Inflammatory macrophage treated with lipopolysaccharide for 4 hours (primary cell): ENCODE measurements around the gene KLF7.
"Not testable (repeated sequence)": the region's sequence is repeated elsewhere in the genome, so short reads cannot be mapped to it uniquely, and the experiment has no call there.

Source experiments
- DNase-seq: peaks from one replicate; pipeline ENCODE4 v3.0.0-alpha.2; 2020

KLF7 gene

DNA sequence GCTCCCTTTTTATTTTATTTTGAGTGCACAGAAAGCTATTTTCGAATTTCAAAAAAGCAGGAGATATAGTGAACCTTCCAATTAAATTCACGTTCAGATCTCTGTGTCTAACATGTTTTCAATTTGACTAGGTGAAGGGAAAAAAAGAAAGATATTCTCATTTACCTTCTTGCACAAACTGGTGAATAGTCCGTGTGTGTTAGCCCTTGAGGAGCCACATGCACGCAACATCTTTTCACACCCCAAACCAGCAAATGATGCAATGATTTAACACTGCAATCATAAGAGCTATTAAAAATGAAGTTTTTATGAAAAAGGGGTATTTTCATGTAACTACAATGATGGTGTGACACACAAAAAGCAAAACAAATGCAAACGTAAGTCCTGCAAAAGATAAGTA lies 116.6 kb downstream of the KLF7 start:
- no peak for DNase-seq

DNA sequence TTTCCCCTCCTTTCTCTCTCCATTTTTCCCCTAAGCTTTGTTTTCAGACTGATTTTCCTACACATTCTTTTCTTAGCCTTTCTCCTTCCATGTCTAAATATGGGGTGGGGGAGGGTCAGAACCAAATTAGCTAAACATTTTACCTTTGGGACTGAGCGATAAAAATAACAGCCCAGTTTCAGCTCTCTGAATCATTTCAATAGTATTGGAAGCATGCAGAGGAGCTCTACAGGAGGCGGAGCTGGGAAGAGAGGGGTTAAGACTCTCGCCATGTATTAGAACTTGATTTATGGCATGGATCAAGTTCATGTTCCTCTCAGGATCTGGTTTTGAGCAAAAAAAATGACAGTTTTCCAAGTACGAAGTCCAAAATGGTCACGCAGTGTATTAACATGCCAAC lies 117.3 kb downstream of the KLF7 start:
- DNase-seq: no peak

DNA sequence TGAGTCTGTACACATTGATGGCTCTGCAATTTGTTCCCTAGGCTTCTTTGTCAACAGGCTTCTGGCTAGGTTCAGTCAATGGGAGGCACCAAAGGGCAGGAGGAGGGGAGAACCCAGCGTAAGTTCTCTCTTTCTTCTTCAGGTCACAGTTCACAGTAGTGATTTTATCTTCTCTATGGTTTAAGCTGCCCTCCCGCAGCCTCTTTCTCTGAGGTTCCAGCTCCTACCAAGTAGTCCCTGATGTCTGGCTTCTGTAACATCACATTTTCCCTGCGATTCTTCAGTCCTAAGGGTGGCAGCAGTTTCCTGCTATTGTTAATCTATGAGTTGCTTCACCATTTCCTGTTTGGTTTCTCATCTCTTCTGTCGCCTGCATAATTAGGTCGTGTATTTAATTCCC lies 119.0 kb downstream of the KLF7 start:
- DNase-seq: peak; percentile 71

DNA sequence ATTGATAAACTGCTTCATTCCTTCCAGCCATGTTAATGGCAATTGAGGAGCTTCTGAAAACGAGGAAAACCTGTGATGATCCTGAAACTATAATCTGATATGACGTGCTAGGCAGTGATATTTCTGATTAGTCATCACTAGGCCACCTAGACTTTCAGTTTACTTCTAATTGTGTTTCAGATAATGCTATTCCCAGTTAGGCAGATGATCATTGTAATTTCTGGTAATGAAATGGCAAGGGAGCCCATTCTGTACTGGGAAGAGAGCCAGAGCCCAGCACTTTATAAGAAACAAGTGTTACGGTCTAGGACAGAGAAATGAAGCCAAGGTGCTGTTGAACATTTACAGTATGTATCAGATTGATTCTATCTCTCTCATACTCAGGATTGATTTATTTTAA lies 120.2 kb downstream of the KLF7 start:
- DNase-seq: no peak

DNA sequence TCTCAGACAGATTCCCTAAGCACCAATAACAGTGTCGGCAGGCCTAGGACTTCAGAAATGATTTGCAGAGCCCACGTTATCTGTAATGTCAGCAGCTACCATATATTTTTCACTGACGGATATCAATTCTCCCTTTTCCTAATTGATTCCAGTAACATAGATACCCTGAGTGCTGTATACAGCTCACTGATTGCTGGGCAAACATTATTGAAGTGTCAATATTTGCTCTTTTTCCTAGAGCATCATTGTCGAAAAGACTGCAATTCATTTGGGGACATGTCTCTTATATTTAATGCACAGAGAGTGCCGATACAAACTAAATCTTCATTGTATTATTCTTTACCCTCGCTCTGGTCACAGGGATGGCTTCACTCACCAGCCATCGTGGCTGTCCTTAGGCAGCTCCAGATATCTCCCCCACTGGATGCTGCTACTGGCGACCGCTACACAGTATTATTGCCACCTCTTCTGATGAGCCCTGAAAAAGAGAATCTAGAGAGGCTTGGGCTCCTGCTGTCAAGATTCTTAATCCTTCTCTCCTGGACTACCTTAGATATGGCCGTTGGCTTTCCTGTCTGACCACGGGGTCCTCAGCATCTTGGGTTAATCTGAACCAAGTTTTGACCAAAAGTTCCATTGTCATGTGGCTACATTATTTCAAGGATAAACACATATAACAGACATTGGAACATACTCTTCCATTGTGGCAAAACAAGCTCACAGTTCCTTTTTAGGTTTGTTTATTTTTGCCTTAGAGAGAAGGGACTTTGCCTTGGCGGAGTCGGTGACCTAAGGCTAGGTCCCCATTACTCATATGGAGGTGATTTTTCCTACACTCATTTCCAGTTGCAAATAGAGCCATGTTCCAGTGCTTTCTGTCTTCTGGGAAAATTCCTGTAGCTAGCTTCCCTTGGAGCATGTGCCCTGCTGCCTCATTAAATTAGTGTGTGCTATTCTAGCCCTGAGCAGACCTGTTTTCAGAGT lies 121.1 kb downstream of the KLF7 start:
- DNase-seq: no peak

DNA sequence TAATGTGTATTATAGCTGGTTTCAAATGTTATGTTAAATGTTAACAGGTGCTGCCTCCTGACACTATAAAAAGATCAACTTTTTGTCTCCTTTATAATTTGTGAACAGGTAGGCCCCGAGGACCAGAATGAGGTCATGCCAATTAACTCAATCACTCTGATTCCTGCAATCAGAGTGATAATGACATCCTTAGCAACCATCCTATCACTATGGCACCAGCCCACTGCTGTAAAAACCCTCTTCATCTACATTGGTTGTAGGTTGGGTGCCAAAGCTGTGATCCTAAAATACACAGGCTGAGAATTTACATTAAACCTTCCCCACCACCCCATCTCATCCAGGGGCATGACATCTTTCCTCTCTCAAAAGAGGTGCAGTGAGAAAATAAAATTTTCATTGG lies 122.9 kb downstream of the KLF7 start:
- DNase-seq: no peak

DNA sequence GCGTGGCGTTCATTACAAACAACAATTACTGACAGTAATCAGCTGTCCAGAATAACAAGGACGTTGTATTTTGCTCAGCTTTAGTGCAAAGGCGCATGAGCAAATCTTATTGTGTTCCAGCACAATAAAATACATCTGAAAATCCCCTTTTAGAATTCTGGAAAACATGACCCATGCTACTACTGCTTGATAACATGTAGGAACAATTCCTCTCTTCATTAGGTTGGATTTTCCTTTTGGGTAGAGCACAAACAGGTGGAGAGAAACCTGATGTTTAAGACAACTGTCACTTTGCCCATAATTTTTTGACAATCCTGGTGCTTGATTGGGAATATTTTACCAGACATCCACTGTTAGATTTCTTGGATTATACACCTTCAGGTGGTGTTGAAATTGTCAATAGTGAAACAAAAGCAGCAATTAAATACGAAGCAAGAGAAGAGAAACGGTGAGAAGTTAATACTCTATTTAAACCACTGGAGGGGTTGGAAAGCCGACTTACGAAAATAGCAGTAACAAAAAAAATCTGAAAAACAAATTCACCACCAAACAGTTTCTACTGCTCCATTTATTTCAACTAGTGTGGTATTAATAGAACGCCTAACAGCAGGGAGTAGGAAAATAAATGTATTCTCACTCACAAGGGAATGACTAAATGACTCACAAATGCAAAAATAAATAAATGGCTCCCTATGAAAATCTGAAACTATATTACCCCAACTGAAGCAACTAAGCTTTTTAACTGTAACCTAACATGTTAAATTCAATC lies 123.8 kb downstream of the KLF7 start:
- no peak for DNase-seq

DNA sequence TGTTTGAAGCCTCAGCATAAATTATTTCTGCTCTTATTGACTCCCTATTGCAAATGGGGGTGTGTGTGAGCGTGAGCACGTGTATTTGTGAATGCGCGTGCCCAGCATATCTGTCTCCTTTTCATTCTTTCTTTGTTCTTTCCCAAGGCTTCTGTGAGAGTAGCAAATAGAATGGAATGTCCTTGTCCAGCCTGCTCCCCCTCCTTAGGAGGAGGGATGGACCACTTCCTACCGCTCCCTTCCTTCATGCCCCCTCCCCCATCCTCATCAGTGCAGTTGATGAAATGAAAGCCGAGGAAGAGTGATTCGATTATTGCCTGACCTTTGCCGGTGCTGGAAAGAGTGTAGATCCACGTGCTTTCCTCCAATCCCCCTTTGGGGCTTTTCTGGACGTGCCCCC lies 124.5 kb downstream of the KLF7 start:
- DNase-seq: no peak

DNA sequence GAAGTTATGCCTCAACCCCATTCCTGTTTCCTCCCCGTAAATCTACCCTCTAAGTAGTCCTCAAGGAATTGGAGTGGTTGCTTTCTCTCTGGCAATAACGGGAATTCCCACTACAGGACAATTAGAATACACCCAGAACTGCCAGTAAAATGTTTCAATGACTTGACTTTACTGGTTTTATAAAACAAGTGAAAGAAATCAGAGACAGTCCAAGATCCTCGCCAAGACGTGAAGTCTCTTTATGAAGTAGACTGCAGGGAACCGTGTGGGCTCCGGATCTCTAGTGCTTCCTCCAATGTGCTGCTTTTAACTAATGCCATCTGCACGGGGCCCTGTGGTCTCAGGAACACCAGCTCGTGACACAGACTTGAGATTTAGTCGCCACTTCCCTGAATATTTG lies 125.1 kb downstream of the KLF7 start:
- DNase-seq: peak; percentile 32

DNA sequence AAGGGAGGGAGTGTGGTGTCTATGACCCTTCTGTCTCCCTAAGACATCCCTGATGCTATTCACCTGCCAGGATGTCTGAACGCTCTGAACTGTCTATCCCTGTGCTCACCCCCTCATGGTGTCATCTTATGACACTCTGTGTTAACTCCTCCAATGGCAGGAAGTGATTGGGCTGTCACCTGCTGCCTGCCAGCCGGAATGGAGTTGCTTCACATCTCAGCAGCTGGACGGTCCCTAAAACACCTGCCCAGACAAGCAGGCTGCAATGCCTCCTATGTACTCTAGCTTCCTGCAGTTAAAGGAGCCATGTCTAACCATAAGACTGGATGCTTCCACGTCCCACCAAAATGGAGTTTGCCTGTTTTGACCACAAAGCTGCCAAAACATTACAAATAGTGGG lies 126.5 kb downstream of the KLF7 start:
- no peak for DNase-seq

DNA sequence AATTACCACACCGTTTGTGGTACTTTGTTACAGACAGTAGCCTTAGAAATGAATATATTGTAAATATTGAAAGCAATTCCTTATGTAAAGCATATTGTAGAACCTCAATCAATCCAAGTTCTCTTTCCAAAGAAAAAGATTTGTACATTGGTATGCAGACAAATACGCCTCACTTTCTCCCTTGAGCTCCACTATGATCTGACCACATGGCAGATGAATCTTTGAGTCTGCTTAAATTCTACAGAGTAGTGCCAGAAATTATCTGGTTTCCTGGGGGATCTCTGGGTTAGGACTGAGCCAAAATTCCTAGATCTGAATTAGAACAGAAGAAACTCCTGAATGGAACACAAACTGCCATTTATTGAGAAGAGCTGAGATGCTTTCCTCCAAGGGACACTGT lies 127.4 kb downstream of the KLF7 start:
- no peak for DNase-seq

DNA sequence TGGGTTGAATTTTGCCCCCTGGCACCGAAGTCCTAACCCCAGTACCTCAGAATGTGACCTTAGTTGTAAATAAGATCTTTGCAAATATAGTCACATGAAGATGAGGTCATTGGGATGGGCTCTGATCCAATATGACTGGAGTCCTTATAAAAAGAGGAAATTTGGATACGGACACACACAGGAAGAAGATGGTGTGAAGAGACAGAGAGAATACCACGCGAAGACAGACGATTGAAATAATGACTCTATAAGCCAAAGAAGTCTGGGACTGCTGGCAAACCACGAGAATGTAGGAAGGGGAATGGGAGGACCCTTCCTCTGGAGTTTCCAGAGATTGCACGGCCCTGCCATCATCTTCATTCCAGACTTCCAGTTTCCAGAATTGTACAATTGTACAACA lies 127.9 kb downstream of the KLF7 start:
- DNase-seq: peak; percentile 71

DNA sequence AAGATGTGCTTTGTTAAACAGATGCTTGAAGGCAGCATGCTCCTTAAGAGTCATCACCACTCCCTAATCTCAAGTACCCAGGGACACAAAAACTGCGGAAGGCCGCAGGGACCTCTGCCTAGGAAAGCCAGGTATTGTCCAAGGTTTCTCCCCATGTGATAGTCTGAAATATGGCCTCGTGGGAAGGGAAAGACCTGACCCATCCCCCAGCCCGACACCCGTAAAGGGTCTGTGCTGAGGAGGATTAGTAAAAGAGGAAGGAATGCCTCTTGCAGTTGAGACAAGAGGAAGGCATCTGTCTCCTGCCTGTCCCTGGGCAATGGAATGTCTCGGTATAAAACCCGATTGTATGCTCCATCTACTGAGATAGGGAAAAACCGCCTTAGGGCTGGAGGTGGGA lies 128.7 kb downstream of the KLF7 start:
- DNase-seq: not testable (repeated sequence)

DNA sequence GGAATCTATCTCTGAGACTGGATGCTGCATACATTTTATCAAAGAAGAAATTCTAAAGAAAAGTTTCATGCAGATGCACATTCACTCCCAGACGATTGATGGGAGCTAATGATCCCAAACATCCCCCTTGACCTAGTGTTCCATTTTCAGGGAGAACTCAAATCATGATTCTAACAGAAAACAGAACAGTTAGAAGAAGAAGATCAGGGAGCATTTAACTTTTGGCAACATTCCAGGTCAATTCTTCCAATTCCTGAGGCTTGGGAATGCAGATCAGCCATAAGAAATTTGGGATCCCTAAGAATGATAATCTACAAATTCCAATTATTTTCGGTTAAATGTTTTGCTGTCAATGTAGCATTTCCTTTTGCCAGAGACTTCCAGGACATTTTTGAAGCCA lies 129.9 kb downstream of the KLF7 start:
- no peak for DNase-seq

DNA sequence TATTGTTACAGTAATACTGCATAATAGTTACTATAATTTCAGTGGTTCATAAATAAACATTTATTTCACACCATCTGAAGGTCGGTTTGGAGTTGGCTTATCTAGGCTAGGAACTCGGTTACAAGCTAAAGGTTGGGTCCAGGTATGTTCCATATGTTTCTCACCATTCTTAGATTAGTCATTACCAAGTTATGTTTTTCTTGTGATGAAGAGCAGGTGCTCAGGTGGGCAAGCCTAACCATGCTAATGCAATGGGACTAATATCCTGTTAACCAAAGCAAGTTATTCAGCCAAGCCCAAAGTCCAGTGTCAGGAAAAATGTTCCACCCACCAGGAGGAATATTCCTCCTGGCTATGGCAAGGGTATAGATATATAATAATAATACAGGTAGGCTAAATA lies 133.3 kb downstream of the KLF7 start:
- no peak for DNase-seq
